ENCODE measurements around the gene USP22. TPM values are rescaled to one million over a fixed set of nuclear protein-coding genes. Genes with fewer than 3 reads are reported as not detected.

USP22 gene
- total RNA-seq, 1 experiment from 2014 or later: 210 TPM

GRCh38 chr17:21001111-21001812 is 41.5 kb downstream of the USP22 start:
- Histone ChIP-seq H4K20me1 (ENCODE audit: insufficient read depth) (no peaks in the 10 kb centered on the region), H3K79me2 (ENCODE audit: insufficient read depth, low read length) (peaks cover 19% of the 10 kb centered on the region), H3K9me3 (ENCODE audit: control insufficient read depth in 1 of 2, insufficient read depth in 1 of 2, low read depth in 1 of 2, low read length in 2 of 2) (no peaks in the 10 kb centered on the region), H3K27ac (ENCODE audit: low read depth, low read length) (no peak overlapping the region), H3K36me3 (ENCODE audit: control insufficient read depth in 1 of 2, insufficient read depth in 2 of 2, low read length in 2 of 2) (peaks cover 46 to 51% of the 10 kb centered on the region in 2 experiments), H3K4me1 (ENCODE audit: control insufficient read depth in 1 of 2, insufficient read depth in 2 of 2, low read length in 2 of 2) (no peaks in the 10 kb centered on the region), H3K9me2 (ENCODE audit: insufficient read depth) (no peaks in the 10 kb centered on the region), H3K4me3 (replicated peaks in 1 of 2; ENCODE audit: low read depth in 1 of 2, low read length in 2 of 2) (no peak overlapping the region), H3K9ac (ENCODE audit: low read length) (no peak overlapping the region), H3K27me3 (ENCODE audit: insufficient read depth, low read length) (no peaks in the 10 kb centered on the region), H3K4me2 (ENCODE audit: low read length) (no peak overlapping the region), H2AFZ (ENCODE audit: low read depth, low read length, poor library complexity, severe bottlenecking) (no peak overlapping the region)
- POLR2A ChIA-PET: no interaction called here
- intact Hi-C loops (cut with micrococcal nuclease): no loop called here
- RAD21 ChIA-PET (ENCODE audit: low non-redundant PET in 1 of 2, low total read pairs in 2 of 2, uncharacterized antibody in 2 of 2, unreplicated experiment in 2 of 2): no interaction called here
- BruUV-seq (replicated peaks): no TSS peak
- TF ChIP-seq SP1 (IDR thresholded peaks at IDR 0.05; ENCODE audit: low read depth) (no peak), ZBTB33 (IDR thresholded peaks at IDR 0.05; ENCODE audit: extremely low read depth, insufficient replicate concordance, low read length) (no peak), TCF7L2 (IDR thresholded peaks at IDR 0.05; ENCODE audit: borderline replicate concordance, extremely low read depth, insufficient read depth, insufficient read length) (no peak), JUND (IDR thresholded peaks at IDR 0.05) (no peak), ELF1 (IDR thresholded peaks at IDR 0.05; ENCODE audit: borderline replicate concordance, low read depth) (no peak), EGR1 (IDR thresholded peaks at IDR 0.05; ENCODE audit: low read depth) (no peak), SRF (IDR thresholded peaks at IDR 0.05; ENCODE audit: low read depth) (no peak), ZNF274 (IDR thresholded peaks at IDR 0.05; ENCODE audit: low read depth, low read length) (no peak), FOSL1 (IDR thresholded peaks at IDR 0.05; ENCODE audit: low read depth) (no peak), CBX3 (IDR thresholded peaks at IDR 0.05; ENCODE audit: low read depth) (no peak), POLR2A (IDR thresholded peaks at IDR 0.05; ENCODE audit: borderline replicate concordance, extremely low read depth, insufficient read depth, insufficient read length) (no peak), RAD21 (IDR thresholded peaks at IDR 0.05; ENCODE audit: low read depth) (no peak), SIN3A (IDR thresholded peaks at IDR 0.05; ENCODE audit: low read depth) (no peak), EZH2phosphoT487 (IDR thresholded peaks at IDR 0.05; ENCODE audit: borderline replicate concordance) (no peak), ZFX (IDR thresholded peaks at IDR 0.05) (no peak), ATF3 (IDR thresholded peaks at IDR 0.05) (no peak), MAX (IDR thresholded peaks at IDR 0.05) (no peak)
- DNase-seq (ENCODE audit: low read depth, low spot score) (no peak), ATAC-seq (no peak)
- CTCF ChIA-PET: interaction anchor here (1.2 kb wide), 1 partner anchor 8 kb away, joined by 4 read pairs; no protein-coding TSS in a partner anchor
